ENCODE results near the gene IMMP2L. TPM values are rescaled to one million over a fixed set of nuclear protein-coding genes. Genes with fewer than 3 reads are reported as not detected.

The IMMP2L gene
- total RNA-seq, 1 experiment from 2014 or later = 8.6 TPM

GRCh38 chr7:111518264-111518663, 44.0 kb downstream of the IMMP2L start:
- no peak for DNase-seq
- H3K27me3 ChIP-seq (ENCODE audit: low read length) = no peaks in the 10 kb centered on the region
- H3K4me1 ChIP-seq (ENCODE audit: insufficient read depth, low read length) = peaks cover 28% of the 10 kb centered on the region
- 0 out of 2 replicates have a peak, but pooled peaks cover 10% of the 10 kb centered on the region for H3K36me3 ChIP-seq (ENCODE audit: low read depth, low read length)
- H3K27ac ChIP-seq (ENCODE audit: low read length) = peak overlapping the region; percentile 100
- ChIA-PET POLR2A (ENCODE audit: unreplicated experiment) (no interaction called here), CTCF (no interaction called here)
- H3F3A ChIP-seq (ENCODE audit: low read length, unreplicated experiment) = peaks cover 11% of the 10 kb centered on the region
- no peaks in the 10 kb centered on the region for H3K9me2 ChIP-seq (replicated peaks; ENCODE audit: low read length)
- no peaks in the 10 kb centered on the region for H3K9me3 ChIP-seq (ENCODE audit: low read length)
- no peak overlapping the region for H3K4me3 ChIP-seq (ENCODE audit: low read length)
- no peak overlapping the region for H2AFZ ChIP-seq (ENCODE audit: low read length)
- TF ChIP-seq EZH2phosphoT487 (IDR thresholded peaks at IDR 0.05; ENCODE audit: borderline replicate concordance, low read length) (no peak), EZH2 (IDR thresholded peaks at IDR 0.05; ENCODE audit: low read length, unreplicated experiment) (no peak)
- TF ChIP-seq, protein P1, sequence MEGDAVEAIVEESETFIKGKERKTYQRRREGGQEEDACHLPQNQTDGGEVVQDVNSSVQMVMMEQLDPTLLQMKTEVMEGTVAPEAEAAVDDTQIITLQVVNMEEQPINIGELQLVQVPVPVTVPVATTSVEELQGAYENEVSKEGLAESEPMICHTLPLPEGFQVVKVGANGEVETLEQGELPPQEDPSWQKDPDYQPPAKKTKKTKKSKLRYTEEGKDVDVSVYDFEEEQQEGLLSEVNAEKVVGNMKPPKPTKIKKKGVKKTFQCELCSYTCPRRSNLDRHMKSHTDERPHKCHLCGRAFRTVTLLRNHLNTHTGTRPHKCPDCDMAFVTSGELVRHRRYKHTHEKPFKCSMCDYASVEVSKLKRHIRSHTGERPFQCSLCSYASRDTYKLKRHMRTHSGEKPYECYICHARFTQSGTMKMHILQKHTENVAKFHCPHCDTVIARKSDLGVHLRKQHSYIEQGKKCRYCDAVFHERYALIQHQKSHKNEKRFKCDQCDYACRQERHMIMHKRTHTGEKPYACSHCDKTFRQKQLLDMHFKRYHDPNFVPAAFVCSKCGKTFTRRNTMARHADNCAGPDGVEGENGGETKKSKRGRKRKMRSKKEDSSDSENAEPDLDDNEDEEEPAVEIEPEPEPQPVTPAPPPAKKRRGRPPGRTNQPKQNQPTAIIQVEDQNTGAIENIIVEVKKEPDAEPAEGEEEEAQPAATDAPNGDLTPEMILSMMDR (conservative IDR thresholded peaks at IDR 0.05; ENCODE audit: low read depth, low read length) = no peak
- ATAC-seq = no peak
- H4K20me1 ChIP-seq (ENCODE audit: low read length) = no peaks in the 10 kb centered on the region
- H3K79me2 ChIP-seq (ENCODE audit: low read length) = no peaks in the 10 kb centered on the region
- H3K9ac ChIP-seq (ENCODE audit: low read length) = peak overlapping the region; percentile 100
- H3K4me2 ChIP-seq (ENCODE audit: low read length) = peak overlapping the region; percentile 73
- intact Hi-C loops (cut with micrococcal nuclease) = loop anchor here (5.0 kb wide), 1 partner anchor 44 kb away; the partner anchor contains the start of gene IMMP2L
- no TSS peak for BruUV-seq (replicated peaks)

DNA sequence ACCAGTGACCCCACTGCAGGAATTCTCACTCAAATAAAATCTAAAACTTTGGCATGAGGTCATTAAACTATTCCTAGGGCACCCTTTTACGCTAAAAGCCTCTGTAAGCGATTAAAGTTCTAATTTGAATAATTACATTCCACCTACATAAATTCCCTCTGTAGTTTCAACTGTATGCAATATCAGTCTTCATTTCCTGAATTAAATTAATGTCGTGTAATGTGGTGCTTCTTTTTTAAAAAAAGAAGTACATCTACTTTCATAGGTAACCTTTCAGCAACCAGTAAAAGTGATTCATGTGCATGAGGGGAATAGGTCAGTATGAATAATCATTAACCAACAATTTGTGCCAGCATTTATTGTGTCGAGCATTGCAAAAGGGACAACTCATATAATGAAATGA, 44.7 kb downstream of the IMMP2L start:
- ChIA-PET CTCF (interaction anchor here (1.5 kb wide), 1 partner anchor 19 kb away, joined by 3 read pairs; no protein-coding TSS in a partner anchor), POLR2A (ENCODE audit: unreplicated experiment) (interaction anchor here (0.7 kb wide), 1 partner anchor 311 kb away, joined by 3 read pairs; no protein-coding TSS in a partner anchor)
- Histone ChIP-seq H3K27me3 (ENCODE audit: low read length) (no peaks in the 10 kb centered on the region), H3K4me2 (ENCODE audit: low read length) (peak overlapping the region; percentile 73), H3K27ac (ENCODE audit: low read length) (peak overlapping the region; percentile 100), H2AFZ (ENCODE audit: low read length) (no peak overlapping the region), H3K9ac (ENCODE audit: low read length) (peak overlapping the region; percentile 100), H3K4me3 (ENCODE audit: low read length) (peak overlapping the region; percentile 24; the same call in 1 of the 2 replicates), H3K79me2 (ENCODE audit: low read length) (no peaks in the 10 kb centered on the region), H3F3A (ENCODE audit: low read length, unreplicated experiment) (peaks cover 11% of the 10 kb centered on the region), H3K9me3 (ENCODE audit: low read length) (no peaks in the 10 kb centered on the region), H3K9me2 (replicated peaks; ENCODE audit: low read length) (no peaks in the 10 kb centered on the region), H3K4me1 (ENCODE audit: insufficient read depth, low read length) (peaks cover 28% of the 10 kb centered on the region), H3K36me3 (ENCODE audit: low read depth, low read length) (peaks cover 12% of the 10 kb centered on the region; the same call in 1 of the 2 replicates), H4K20me1 (ENCODE audit: low read length) (no peaks in the 10 kb centered on the region)
- no TSS peak for BruUV-seq (replicated peaks)
- intact Hi-C loops (cut with micrococcal nuclease) = loop anchor here (2.0 to 5.0 kb wide), 2 partner anchors 19 to 45 kb away; partner anchors contain the start of gene IMMP2L
- peak; percentile 64 for ATAC-seq
- TF ChIP-seq EZH2 (IDR thresholded peaks at IDR 0.05; ENCODE audit: low read length, unreplicated experiment) (no peak), EZH2phosphoT487 (IDR thresholded peaks at IDR 0.05; ENCODE audit: borderline replicate concordance, low read length) (no peak)
- TF ChIP-seq, protein P1 (conservative IDR thresholded peaks at IDR 0.05; ENCODE audit: low read depth, low read length) = no peak
- DNase-seq = peak; percentile 88

GRCh38 chr7:111516612-111517011, 45.7 kb downstream of the IMMP2L start:
- DNase-seq (peak; percentile 91), ATAC-seq (peak; percentile 74)
- peaks cover 11% of the 10 kb centered on the region for H3F3A ChIP-seq (ENCODE audit: low read length, unreplicated experiment)
- no peak overlapping the region for H2AFZ ChIP-seq (ENCODE audit: low read length)
- CTCF ChIA-PET = interaction anchor here (1.5 kb wide), 1 partner anchor 18 kb away, joined by 3 read pairs; no protein-coding TSS in a partner anchor
- peak overlapping the region; percentile 73 for H3K4me2 ChIP-seq (ENCODE audit: low read length)
- peaks cover 11% of the 10 kb centered on the region; the same call in 1 of the 2 replicates for H3K36me3 ChIP-seq (ENCODE audit: low read depth, low read length)
- H4K20me1 ChIP-seq (ENCODE audit: low read length) = no peaks in the 10 kb centered on the region
- H3K9me2 ChIP-seq (replicated peaks; ENCODE audit: low read length) = no peaks in the 10 kb centered on the region
- H3K27me3 ChIP-seq (ENCODE audit: low read length) = no peaks in the 10 kb centered on the region
- peaks cover 33% of the 10 kb centered on the region for H3K4me1 ChIP-seq (ENCODE audit: insufficient read depth, low read length)
- peak overlapping the region; percentile 100 for H3K27ac ChIP-seq (ENCODE audit: low read length)
- peak overlapping the region; percentile 100 for H3K9ac ChIP-seq (ENCODE audit: low read length)
- no TSS peak for BruUV-seq (replicated peaks)
- no peaks in the 10 kb centered on the region for H3K9me3 ChIP-seq (ENCODE audit: low read length)
- no peaks in the 10 kb centered on the region for H3K79me2 ChIP-seq (ENCODE audit: low read length)
- POLR2A ChIA-PET (ENCODE audit: unreplicated experiment) = interaction anchor here (0.7 kb wide), 1 partner anchor 312 kb away, joined by 3 read pairs; no protein-coding TSS in a partner anchor
- intact Hi-C loops (cut with micrococcal nuclease) = loop anchor here (2.0 to 5.0 kb wide), 2 partner anchors 18 to 46 kb away; partner anchors contain the start of gene IMMP2L
- TF ChIP-seq, protein P1 (conservative IDR thresholded peaks at IDR 0.05; ENCODE audit: low read depth, low read length) = no peak
- no peak overlapping the region for H3K4me3 ChIP-seq (ENCODE audit: low read length)
